Right lobe of liver (tissue), 6 donors: ENCODE results near the gene FURIN. TPM values are rescaled to one million over a fixed set of nuclear protein-coding genes. Genes with fewer than 3 reads are reported as not detected.

Experiments
- ATAC-seq, 4 donors: fragments of 200-7000 bp; cut with Tn5 transposase; one replicate each; pipeline ENCODE4 v1.9.1; 2020; ENCODE audit warnings: mild to moderate bottlenecking in 4 of 4, moderate library complexity in 4 of 4
- DNase-seq, 3 donors: peaks; one replicate each; pipeline ENCODE4 v3.0.0-alpha.2; 2020
- H3K27ac ChIP-seq, 3 donors: fragments of 200-600 bp; one replicate each; pipeline ENCODE4 v1.8.0; 2022
- H3K27me3 ChIP-seq, 2 donors: fragments of 200-600 bp; one replicate each; pipeline ENCODE4 v1.8.0; 2022
- H3K36me3 ChIP-seq, 4 donors: fragments of 200-600 bp; sonication (generic) in 1 of 4; one replicate each; pipeline versions ENCODE4 v1.5.1 to v1.8.0; 2017 to 2022; ENCODE audit warnings: control low read depth in 1 of 4
- H3K4me1 ChIP-seq, 4 donors: fragments of 200-600 bp; sonication (generic) in 1 of 4; one replicate each; pipeline versions ENCODE4 v1.5.1 to v1.8.0; 2017 to 2022; ENCODE audit warnings: control low read depth in 1 of 4
- H3K4me3 ChIP-seq, 3 donors: fragments of 200-600 bp; one replicate each; pipeline ENCODE4 v1.8.0; 2022
- H3K9me3 ChIP-seq, 4 donors: fragments of 200-600 bp; sonication (generic) in 1 of 4; one replicate each; pipeline versions ENCODE4 v1.5.1 to v1.8.0; 2017 to 2022; ENCODE audit warnings: control low read depth in 1 of 4
- POLR2A ChIP-seq: fragments of 450-650 bp; IDR thresholded peaks from one replicate; pipeline ENCODE4 v1.6.1; 2017; ENCODE audit warnings: antibody characterized with exemption, mild to moderate bottlenecking
- WGBS: methylation state at CpG from one replicate; pipeline ENCODE4 v1.1.6; 2018; ENCODE audit warnings: low coverage, low lambda C conversion rate; ENCODE audit not compliant: insufficient coverage; ENCODE audit errors: missing lambda C conversion rate; 5-methylcytosine and 5-hydroxymethylcytosine counted together
- intact Hi-C, 2 donors: fragments of 100-400 bp; cut with DNase I; formaldehyde crosslinking; loops; one replicate each; pipeline versions ENCODE4 v1.11.2 to v1.14.1; 2022
- total RNA-seq, 6 experiments: library from RNA; depleted of rRNA in 2 of 6; stranded (reverse); fragments of >200 nt in 2 of 6; fragmentation: NEBNext Ultra II Directional in 3 of 6; extraction: Animal tissue kit (Norgen Biotek cat#: 25700) in 3 of 6; gene quantifications; one replicate each; pipeline versions ENCODE4 v1.1.0 to v1.2.4, GENCODE V29; 2016 to 2023
- TF ChIP-seq, protein P1 (sequence below), 4 donors: fragments of 200-600 bp in 3 of 4; fragments of 450-650 bp in 1 of 4; IDR thresholded peaks; one replicate each; pipeline versions ENCODE4 v1.5.1 to v1.8.0; 2016 to 2022; ENCODE audit warnings: antibody characterized with exemption in 4 of 4, mild to moderate bottlenecking in 2 of 4
- donor health status: DM: no; HTN: yes; CAD: no.
- donor health status: DM: no; HTN: no; CAD: no.
- donor health status: DM: no; HTN: no; CAD: no.
- donor health status: DM: no; HTN: yes; CAD: no.
- donor health status: DM: no; HTN: yes; CAD: no.

Gene FURIN
- total RNA-seq, 6 experiments from 2014 or later: 122 to 232 (median 189) TPM

DNA sequence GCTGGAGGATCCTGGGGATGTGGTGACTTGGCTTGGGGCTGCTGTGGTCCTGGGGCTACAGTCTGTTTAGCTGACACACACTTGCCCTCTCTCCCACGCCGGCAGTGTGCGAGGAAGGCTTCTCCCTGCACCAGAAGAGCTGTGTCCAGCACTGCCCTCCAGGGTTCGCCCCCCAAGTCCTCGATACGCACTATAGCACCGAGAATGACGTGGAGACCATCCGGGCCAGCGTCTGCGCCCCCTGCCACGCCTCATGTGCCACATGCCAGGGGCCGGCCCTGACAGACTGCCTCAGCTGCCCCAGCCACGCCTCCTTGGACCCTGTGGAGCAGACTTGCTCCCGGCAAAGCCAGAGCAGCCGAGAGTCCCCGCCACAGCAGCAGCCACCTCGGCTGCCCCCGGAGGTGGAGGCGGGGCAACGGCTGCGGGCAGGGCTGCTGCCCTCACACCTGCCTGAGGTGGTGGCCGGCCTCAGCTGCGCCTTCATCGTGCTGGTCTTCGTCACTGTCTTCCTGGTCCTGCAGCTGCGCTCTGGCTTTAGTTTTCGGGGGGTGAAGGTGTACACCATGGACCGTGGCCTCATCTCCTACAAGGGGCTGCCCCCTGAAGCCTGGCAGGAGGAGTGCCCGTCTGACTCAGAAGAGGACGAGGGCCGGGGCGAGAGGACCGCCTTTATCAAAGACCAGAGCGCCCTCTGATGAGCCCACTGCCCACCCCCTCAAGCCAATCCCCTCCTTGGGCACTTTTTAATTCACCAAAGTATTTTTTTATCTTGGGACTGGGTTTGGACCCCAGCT lies 13.0 kb downstream of the FURIN start:
- TF ChIP-seq, protein P1, sequence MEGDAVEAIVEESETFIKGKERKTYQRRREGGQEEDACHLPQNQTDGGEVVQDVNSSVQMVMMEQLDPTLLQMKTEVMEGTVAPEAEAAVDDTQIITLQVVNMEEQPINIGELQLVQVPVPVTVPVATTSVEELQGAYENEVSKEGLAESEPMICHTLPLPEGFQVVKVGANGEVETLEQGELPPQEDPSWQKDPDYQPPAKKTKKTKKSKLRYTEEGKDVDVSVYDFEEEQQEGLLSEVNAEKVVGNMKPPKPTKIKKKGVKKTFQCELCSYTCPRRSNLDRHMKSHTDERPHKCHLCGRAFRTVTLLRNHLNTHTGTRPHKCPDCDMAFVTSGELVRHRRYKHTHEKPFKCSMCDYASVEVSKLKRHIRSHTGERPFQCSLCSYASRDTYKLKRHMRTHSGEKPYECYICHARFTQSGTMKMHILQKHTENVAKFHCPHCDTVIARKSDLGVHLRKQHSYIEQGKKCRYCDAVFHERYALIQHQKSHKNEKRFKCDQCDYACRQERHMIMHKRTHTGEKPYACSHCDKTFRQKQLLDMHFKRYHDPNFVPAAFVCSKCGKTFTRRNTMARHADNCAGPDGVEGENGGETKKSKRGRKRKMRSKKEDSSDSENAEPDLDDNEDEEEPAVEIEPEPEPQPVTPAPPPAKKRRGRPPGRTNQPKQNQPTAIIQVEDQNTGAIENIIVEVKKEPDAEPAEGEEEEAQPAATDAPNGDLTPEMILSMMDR (IDR thresholded peaks at IDR 0.05): no peak
- no peak for TF ChIP-seq POLR2A
- intact Hi-C loops: no loop called here
- Histone ChIP-seq H3K27ac (peak overlapping the region in 2 of 3 donors; percentile 90 to 99), H3K27me3 (no peaks in the 10 kb centered on the region), H3K36me3 (peaks cover 16 to 60% (median 36%) of the 10 kb centered on the region in 4 donors), H3K4me3 (no peak overlapping the region), H3K9me3 (no peaks in the 10 kb centered on the region), H3K4me1 (peaks cover 0 to 54% (median 27%) of the 10 kb centered on the region in 4 donors)
- no peak for ATAC-seq
- 40% methylated on average over 2 of the region's 35 CpGs for WGBS
- peak in 2 of 3 donors; percentile 63 to 65 for DNase-seq

DNA sequence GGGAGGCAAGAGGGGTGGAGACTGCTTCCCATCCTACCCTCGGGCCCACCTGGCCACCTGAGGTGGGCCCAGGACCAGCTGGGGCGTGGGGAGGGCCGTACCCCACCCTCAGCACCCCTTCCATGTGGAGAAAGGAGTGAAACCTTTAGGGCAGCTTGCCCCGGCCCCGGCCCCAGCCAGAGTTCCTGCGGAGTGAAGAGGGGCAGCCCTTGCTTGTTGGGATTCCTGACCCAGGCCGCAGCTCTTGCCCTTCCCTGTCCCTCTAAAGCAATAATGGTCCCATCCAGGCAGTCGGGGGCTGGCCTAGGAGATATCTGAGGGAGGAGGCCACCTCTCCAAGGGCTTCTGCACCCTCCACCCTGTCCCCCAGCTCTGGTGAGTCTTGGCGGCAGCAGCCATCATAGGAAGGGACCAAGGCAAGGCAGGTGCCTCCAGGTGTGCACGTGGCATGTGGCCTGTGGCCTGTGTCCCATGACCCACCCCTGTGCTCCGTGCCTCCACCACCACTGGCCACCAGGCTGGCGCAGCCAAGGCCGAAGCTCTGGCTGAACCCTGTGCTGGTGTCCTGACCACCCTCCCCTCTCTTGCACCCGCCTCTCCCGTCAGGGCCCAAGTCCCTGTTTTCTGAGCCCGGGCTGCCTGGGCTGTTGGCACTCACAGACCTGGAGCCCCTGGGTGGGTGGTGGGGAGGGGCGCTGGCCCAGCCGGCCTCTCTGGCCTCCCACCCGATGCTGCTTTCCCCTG lies 13.8 kb downstream of the FURIN start:
- H3K4me1 ChIP-seq: peaks cover 0 to 56% (median 26%) of the 10 kb centered on the region in 4 donors
- ATAC-seq (peak; percentile 16 to 65 (median 56)), DNase-seq (peak; percentile 66 to 94 (median 92))
- H3K4me3 ChIP-seq: no peak overlapping the region
- H3K27ac ChIP-seq: peak overlapping the region in 2 of 3 donors; percentile 90 to 99
- no peaks in the 10 kb centered on the region for H3K27me3 ChIP-seq
- no peaks in the 10 kb centered on the region for H3K9me3 ChIP-seq
- TF ChIP-seq POLR2A: no peak
- TF ChIP-seq, protein P1 (IDR thresholded peaks at IDR 0.05): peak in 1 of 4 donors; percentile 13
- peaks cover 11 to 52% (median 31%) of the 10 kb centered on the region in 4 donors for H3K36me3 ChIP-seq
- intact Hi-C loops: no loop called here
- 30% methylated on average over 4 of the region's 19 CpGs for WGBS

DNA sequence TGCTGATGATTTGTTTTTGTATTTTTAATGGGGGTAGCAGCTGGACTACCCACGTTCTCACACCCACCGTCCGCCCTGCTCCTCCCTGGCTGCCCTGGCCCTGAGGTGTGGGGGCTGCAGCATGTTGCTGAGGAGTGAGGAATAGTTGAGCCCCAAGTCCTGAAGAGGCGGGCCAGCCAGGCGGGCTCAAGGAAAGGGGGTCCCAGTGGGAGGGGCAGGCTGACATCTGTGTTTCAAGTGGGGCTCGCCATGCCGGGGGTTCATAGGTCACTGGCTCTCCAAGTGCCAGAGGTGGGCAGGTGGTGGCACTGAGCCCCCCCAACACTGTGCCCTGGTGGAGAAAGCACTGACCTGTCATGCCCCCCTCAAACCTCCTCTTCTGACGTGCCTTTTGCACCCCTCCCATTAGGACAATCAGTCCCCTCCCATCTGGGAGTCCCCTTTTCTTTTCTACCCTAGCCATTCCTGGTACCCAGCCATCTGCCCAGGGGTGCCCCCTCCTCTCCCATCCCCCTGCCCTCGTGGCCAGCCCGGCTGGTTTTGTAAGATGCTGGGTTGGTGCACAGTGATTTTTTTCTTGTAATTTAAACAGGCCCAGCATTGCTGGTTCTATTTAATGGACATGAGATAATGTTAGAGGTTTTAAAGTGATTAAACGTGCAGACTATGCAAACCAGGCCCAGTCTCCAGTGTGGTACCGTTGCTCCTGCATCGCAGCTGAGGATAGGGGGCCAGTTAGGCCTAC lies 14.6 kb downstream of the FURIN start:
- Histone ChIP-seq H3K4me1 (peaks cover 0 to 56% (median 25%) of the 10 kb centered on the region in 4 donors), H3K36me3 (peaks cover 5 to 44% (median 27%) of the 10 kb centered on the region in 4 donors), H3K4me3 (no peak overlapping the region), H3K9me3 (no peaks in the 10 kb centered on the region), H3K27me3 (no peaks in the 10 kb centered on the region), H3K27ac (peak overlapping the region; percentile 90 to 99 (median 99))
- TF ChIP-seq, protein P1 (IDR thresholded peaks at IDR 0.05): no peak
- TF ChIP-seq POLR2A: no peak
- WGBS: 3% methylated on average over 6 of the region's 13 CpGs
- no peak for ATAC-seq
- intact Hi-C loops: no loop called here
- peak; percentile 16 to 59 (median 58) for DNase-seq

DNA sequence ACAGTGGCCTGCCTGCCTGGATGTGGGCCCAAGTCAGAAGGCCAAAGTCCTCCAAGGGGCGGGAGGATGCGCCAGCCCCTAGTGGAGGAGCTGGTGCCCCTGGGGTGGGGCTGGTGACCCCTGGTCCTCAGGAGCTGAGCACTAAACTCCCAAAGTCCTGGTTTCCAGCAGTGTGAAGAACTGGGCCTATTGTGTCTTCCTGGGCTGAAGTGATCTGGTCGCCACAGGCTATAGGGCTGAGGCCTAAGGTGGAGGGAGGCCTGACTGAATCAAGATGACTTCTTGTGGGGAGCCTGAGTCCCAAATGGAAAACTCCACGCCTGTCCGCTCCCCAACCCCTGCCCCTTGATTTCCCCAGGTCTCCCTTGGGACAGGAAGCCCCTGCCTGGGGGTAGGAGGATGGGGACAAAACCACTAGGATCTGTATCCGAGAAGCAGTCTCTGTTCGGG lies 15.2 kb downstream of the FURIN start:
- H3K36me3 ChIP-seq: peaks cover 3 to 38% (median 22%) of the 10 kb centered on the region in 4 donors
- intact Hi-C loops: no loop called here
- H3K4me1 ChIP-seq: peaks cover 0 to 56% (median 25%) of the 10 kb centered on the region in 4 donors
- ATAC-seq (peak; percentile 7 to 34 (median 12)), DNase-seq (peak in 2 of 3 donors; percentile 65 to 73)
- TF ChIP-seq, protein P1 (IDR thresholded peaks at IDR 0.05): no peak
- no peak for TF ChIP-seq POLR2A
- no peaks in the 10 kb centered on the region for H3K27me3 ChIP-seq
- H3K27ac ChIP-seq: peak overlapping the region; percentile 90 to 99 (median 99)
- H3K9me3 ChIP-seq: no peaks in the 10 kb centered on the region
- peak overlapping the region; percentile 54 to 62 (median 59) for H3K4me3 ChIP-seq
- WGBS: 17% methylated on average over 2 of the region's 7 CpGs
